Esophagus muscularis mucosa (tissue), 4 donors: Measurements from ENCODE around the gene WDR75. TPM values are rescaled to one million over a fixed set of nuclear protein-coding genes. Genes with fewer than 3 reads are reported as not detected.
"Not testable (repeated sequence)": the region's sequence is repeated elsewhere in the genome, so short reads cannot be mapped to it uniquely, and the experiment has no call there.

Experiments
- DNase-seq: peaks from one replicate; pipeline ENCODE4 v3.0.0-alpha.2; 2017; ENCODE audit errors: extremely low spot score
- H3K27ac ChIP-seq, 4 donors: fragments of 200-600 bp; sonication (generic); replicated peaks in 1 of 4; 1 replicate in 3 of 4; 2 replicates in 1 of 4; pipeline ENCODE4 v1.5.1; 2016 to 2019; ENCODE audit warnings: mild to moderate bottlenecking in 1 of 4
- H3K27me3 ChIP-seq, 4 donors: fragments of 200-600 bp; sonication (generic); one replicate each; pipeline versions ENCODE4 v1.5.1 to v1.6.0; 2016 to 2019
- H3K36me3 ChIP-seq, 4 donors: fragments of 200-600 bp; sonication (generic); one replicate each; pipeline ENCODE4 v1.5.1; 2016 to 2019
- H3K4me1 ChIP-seq, 4 donors: fragments of 200-600 bp; sonication (generic); one replicate each; pipeline ENCODE4 v1.5.1; 2016 to 2019
- H3K4me3 ChIP-seq, 4 donors: fragments of 200-600 bp; sonication (generic); 1 replicate in 2 of 4; 2 replicates in 2 of 4; pipeline ENCODE4 v1.5.1; 2016 to 2019; ENCODE audit warnings: mild to moderate bottlenecking in 4 of 4, moderate library complexity in 1 of 4
- H3K9me3 ChIP-seq, 4 donors: fragments of 200-600 bp; sonication (generic); 1 replicate in 3 of 4; 2 replicates in 1 of 4; pipeline ENCODE4 v1.5.1; 2016 to 2019
- EP300 ChIP-seq: sonication (generic); formaldehyde crosslinking; IDR thresholded peaks from one replicate; pipeline ENCODE4 v1.6.1; 2017; ENCODE audit warnings: antibody characterized with exemption
- POLR2A ChIP-seq: fragments of 450-650 bp; IDR thresholded peaks from one replicate; pipeline ENCODE4 v1.6.1; 2017; ENCODE audit warnings: antibody characterized with exemption, moderate library complexity, mild to moderate bottlenecking, low read depth
- POLR2AphosphoS5 ChIP-seq, 2 donors: sonication (generic); formaldehyde crosslinking; IDR thresholded peaks; one replicate each; pipeline ENCODE4 v1.6.1; 2017; ENCODE audit warnings: antibody characterized with exemption in 2 of 2
- WGBS: methylation state at CpG from one replicate; pipeline ENCODE4 v1.1.5; 2018; 5-methylcytosine and 5-hydroxymethylcytosine counted together
- intact Hi-C: fragments of 100-400 bp; cut with DNase I; formaldehyde crosslinking; loops from one replicate; pipeline ENCODE4 v1.15.1; 2023
- total RNA-seq, 4 donors: library from RNA; depleted of rRNA; stranded (reverse); fragments of >200 nt; gene quantifications; one replicate each; pipeline versions ENCODE4 v1.1.0 to v1.2.1, GENCODE V29; 2016
- TF ChIP-seq, protein P1 (sequence below), 3 experiments: fragments of 200-600 bp in 2 of 3; fragments of 450-650 bp in 1 of 3; sonication (generic) in 2 of 3; IDR thresholded peaks; one replicate each; pipeline ENCODE4 v1.5.1; 2017 to 2019; ENCODE audit warnings: antibody characterized with exemption in 3 of 3, mild to moderate bottlenecking in 2 of 3, moderate library complexity in 1 of 3

WDR75 gene
- total RNA-seq, 4 donors from 2014 or later, result 18.7 to 35.3 (median 24.7) TPM

DNA sequence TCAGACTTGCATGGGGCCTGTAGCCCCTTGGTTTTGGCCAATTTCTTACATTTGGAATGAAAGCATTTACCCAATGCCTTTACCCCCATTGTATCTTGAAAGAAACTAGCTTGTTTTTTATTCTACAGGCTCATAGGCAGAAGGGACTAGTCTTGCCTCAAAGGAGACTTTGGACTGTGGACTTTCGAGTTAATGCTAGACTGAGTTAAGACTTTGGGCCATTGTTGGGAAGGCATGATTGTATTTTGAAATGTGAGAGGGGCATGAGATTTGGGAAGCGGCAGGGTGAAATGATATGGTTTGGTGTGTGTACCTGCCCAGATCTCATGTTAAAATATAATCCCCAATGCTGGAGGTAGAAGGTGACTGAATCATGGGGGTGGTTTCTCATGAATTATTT, 13.4 kb upstream of the WDR75 start:
- Histone ChIP-seq H3K9me3 (no peaks in the 10 kb centered on the region), H3K27me3 (no peaks in the 10 kb centered on the region), H3K4me3 (no peak overlapping the region), H3K27ac (no peak overlapping the region), H3K36me3 (no peaks in the 10 kb centered on the region), H3K4me1 (no peaks in the 10 kb centered on the region)
- DNase-seq, result no peak
- intact Hi-C loops, result no loop called here
- 91% methylated on average over 2 of the region's 2 CpGs for WGBS
- TF ChIP-seq, protein P1, sequence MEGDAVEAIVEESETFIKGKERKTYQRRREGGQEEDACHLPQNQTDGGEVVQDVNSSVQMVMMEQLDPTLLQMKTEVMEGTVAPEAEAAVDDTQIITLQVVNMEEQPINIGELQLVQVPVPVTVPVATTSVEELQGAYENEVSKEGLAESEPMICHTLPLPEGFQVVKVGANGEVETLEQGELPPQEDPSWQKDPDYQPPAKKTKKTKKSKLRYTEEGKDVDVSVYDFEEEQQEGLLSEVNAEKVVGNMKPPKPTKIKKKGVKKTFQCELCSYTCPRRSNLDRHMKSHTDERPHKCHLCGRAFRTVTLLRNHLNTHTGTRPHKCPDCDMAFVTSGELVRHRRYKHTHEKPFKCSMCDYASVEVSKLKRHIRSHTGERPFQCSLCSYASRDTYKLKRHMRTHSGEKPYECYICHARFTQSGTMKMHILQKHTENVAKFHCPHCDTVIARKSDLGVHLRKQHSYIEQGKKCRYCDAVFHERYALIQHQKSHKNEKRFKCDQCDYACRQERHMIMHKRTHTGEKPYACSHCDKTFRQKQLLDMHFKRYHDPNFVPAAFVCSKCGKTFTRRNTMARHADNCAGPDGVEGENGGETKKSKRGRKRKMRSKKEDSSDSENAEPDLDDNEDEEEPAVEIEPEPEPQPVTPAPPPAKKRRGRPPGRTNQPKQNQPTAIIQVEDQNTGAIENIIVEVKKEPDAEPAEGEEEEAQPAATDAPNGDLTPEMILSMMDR (IDR thresholded peaks at IDR 0.05), result no peak
- no peak for TF ChIP-seq EP300
- no peak for TF ChIP-seq POLR2A
- no peak for TF ChIP-seq POLR2AphosphoS5 (IDR thresholded peaks at IDR 0.05)

DNA sequence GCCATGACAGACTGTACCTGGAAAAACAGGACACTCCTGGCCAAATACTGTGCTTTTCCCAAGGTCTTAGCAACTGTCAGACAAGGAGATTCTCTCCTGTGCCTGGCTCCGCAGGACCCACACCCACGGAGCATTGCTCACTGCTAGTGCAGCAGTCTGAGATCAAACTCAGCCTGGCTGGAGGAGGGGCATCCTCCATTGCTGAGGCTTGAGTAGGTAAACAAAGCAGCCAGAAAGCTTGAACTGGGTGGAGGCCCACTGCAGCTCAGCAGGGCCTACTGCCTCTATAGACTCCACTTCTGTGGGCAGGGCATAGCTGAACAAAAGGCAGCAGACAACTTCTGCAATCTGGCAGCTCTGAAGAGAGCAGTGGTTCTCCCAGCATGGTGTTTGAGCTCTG, 10.8 kb upstream of the WDR75 start:
- DNase-seq, H3K27me3 ChIP-seq, H3K36me3 ChIP-seq, H3K27ac ChIP-seq, H3K4me1 ChIP-seq, H3K4me3 ChIP-seq, H3K9me3 ChIP-seq, intact Hi-C loops: not testable (repeated sequence)
- 92% methylated on average over 2 of the region's 2 CpGs for WGBS

DNA sequence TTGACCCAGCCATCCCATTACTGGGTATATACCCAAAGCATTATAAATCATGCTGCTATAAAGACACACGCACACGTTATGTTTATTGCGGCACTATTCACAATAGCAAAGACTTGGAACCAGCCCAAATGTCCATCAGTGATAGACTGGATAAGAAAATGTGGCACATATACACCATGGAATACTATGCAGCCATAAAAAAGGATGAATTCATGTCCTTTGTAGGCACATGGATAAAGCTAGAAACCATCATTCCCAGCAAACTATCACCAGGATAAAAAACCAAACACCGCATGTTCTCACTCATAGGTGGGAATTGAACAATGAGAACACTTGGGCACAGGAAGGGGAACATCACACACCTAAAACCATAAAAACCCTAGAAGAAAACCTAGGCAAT, 5.5 kb upstream of the WDR75 start:
- H3K27me3 ChIP-seq, DNase-seq, H3K27ac ChIP-seq, H3K4me3 ChIP-seq, intact Hi-C loops, H3K4me1 ChIP-seq, H3K36me3 ChIP-seq, H3K9me3 ChIP-seq: not testable (repeated sequence)
- WGBS, result 93% methylated on average over 4 of the region's 4 CpGs

DNA sequence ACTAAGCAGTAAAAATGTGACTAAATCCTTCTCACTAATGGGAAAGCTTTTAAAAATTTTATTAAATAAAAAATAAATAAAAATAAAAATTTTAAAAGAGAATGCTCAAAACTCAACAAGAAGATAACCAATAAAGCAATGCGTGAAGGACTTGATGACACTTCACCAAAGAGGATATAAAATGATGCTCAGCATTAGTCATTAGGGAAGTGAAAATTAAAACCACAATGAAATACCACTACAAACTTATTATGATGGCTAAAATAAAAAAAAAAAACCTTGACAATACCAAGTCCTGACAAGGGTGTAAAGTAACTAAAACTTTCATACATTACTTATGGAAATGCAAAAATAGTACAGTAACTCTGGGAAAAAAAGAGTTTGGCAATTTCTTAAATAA, 3.3 kb upstream of the WDR75 start:
- DNase-seq, result no peak
- WGBS, result 69% methylated on average over 1 of the region's 1 CpG
- Histone ChIP-seq H3K27ac (no peak overlapping the region), H3K9me3 (no peaks in the 10 kb centered on the region), H3K4me3 (no peak overlapping the region), H3K27me3 (no peaks in the 10 kb centered on the region), H3K36me3 (no peaks in the 10 kb centered on the region), H3K4me1 (peaks cover 15 to 19% (median 18%) of the 10 kb centered on the region in 4 donors)
- TF ChIP-seq POLR2AphosphoS5 (IDR thresholded peaks at IDR 0.05), result no peak
- TF ChIP-seq EP300, result no peak
- TF ChIP-seq, protein P1 (IDR thresholded peaks at IDR 0.05), result no peak
- no peak for TF ChIP-seq POLR2A
- intact Hi-C loops, result no loop called here

DNA sequence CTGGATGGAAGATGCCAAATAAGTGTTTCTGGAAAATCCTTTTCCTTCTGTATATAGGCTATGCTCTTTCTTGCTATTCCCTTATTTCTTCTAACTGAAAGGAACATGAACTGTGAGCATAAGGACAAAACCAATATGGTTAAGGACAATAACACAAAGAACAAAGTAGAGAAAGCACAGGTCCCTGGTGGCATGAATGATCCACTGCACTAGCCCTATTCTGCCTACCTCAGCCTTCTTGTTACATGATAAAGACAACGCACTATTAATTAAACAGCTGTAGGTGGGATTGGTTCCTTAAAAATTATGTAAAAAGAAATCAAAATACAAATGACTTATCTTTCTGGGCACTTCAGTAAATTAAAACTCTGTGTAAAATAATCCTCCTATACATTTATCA, 1.9 kb upstream of the WDR75 start:
- Histone ChIP-seq H3K9me3 (no peaks in the 10 kb centered on the region), H3K36me3 (no peaks in the 10 kb centered on the region), H3K27ac (no peak overlapping the region), H3K4me3 (no peak overlapping the region), H3K4me1 (peaks cover 17 to 33% (median 30%) of the 10 kb centered on the region in 4 donors), H3K27me3 (no peaks in the 10 kb centered on the region)
- whole genome bisulfite sequencing, result 83% methylated on average over 1 of the region's 1 CpG
- intact Hi-C loops, result no loop called here
- DNase-seq, result no peak
- no peak for TF ChIP-seq POLR2AphosphoS5 (IDR thresholded peaks at IDR 0.05)

DNA sequence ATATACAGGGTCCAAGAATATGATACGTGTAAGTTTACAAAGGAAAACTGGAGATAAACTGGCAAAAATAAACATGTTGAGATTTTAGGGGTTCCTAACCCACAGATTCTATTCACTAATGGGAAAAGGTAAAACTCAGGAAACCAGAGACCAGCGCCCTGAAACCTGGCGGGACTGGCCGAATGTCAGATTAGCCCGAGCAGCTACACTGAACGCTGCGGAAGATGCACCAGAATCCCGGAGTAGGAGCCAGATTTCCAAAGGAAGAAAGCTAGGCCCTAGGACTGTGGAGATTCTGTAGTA, 679 bp upstream of the WDR75 start:
- Histone ChIP-seq H3K4me1 (peaks cover 17 to 38% (median 35%) of the 10 kb centered on the region in 4 donors), H3K4me3 (peak overlapping the region; percentile 71 to 87 (median 78)), H3K9me3 (no peaks in the 10 kb centered on the region), H3K36me3 (no peaks in the 10 kb centered on the region), H3K27me3 (no peaks in the 10 kb centered on the region), H3K27ac (peak overlapping the region; percentile 89 to 93 (median 92))
- no peak for DNase-seq
- TF ChIP-seq, protein P1 (IDR thresholded peaks at IDR 0.05), result no peak
- TF ChIP-seq POLR2AphosphoS5 (IDR thresholded peaks at IDR 0.05) (no peak), POLR2A (no peak), EP300 (no peak)
- WGBS, result under 1% methylated on average over 8 of the region's 8 CpGs
- intact Hi-C loops, result loop anchor here (5.0 kb wide), 1 partner anchor 137 kb away; no protein-coding TSS in a partner anchor
